ENCODE data around the gene TMEM87A.

- no peak for TF ChIP-seq EP300 (IDR thresholded peaks at IDR 0.05)
- TF ChIP-seq, protein P1, sequence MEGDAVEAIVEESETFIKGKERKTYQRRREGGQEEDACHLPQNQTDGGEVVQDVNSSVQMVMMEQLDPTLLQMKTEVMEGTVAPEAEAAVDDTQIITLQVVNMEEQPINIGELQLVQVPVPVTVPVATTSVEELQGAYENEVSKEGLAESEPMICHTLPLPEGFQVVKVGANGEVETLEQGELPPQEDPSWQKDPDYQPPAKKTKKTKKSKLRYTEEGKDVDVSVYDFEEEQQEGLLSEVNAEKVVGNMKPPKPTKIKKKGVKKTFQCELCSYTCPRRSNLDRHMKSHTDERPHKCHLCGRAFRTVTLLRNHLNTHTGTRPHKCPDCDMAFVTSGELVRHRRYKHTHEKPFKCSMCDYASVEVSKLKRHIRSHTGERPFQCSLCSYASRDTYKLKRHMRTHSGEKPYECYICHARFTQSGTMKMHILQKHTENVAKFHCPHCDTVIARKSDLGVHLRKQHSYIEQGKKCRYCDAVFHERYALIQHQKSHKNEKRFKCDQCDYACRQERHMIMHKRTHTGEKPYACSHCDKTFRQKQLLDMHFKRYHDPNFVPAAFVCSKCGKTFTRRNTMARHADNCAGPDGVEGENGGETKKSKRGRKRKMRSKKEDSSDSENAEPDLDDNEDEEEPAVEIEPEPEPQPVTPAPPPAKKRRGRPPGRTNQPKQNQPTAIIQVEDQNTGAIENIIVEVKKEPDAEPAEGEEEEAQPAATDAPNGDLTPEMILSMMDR (IDR thresholded peaks at IDR 0.05) = no peak
Observed at GRCh38 chr15:42172475-42172874, 100.8 kb downstream of the TMEM87A start.

Data from esophagus muscularis mucosa (tissue), 3 donors.